ENCODE data around the gene THAP2. TPM values are rescaled to one million over a fixed set of nuclear protein-coding genes. Genes with fewer than 3 reads are reported as not detected.

The THAP2 gene
- total RNA-seq, 1 donor from 2014 or later: 5.7 TPM

Other genes with a start within 250 kb of the THAP2 start
- not detected in 2 replicates for gene LGR5, start 224.5 kb upstream of the THAP2 start, total RNA-seq
- 63.3 and 64.6 TPM in 2 replicates for gene ZFC3H1, start 453 bp upstream of the THAP2 start, total RNA-seq
- 10.2 and 13.5 TPM in 2 replicates for gene TMEM19, start 21.8 kb downstream of the THAP2 start, total RNA-seq
- gene RAB21, start 90.6 kb downstream of the THAP2 start, total RNA-seq: 91.7 and 92.4 TPM in 2 replicates
- 40.9 and 43.2 TPM in 2 replicates for gene TBC1D15, start 175.5 kb downstream of the THAP2 start, total RNA-seq

Data from activated CD4-positive, alpha-beta T cell treated with anti-CD3 and anti-CD28 coated beads, Interleukin-2, amount 10 ng/mL, durations not matched to agents 24 days and 14 days (primary cell).